GM19193 (cell line): ENCODE data around the gene MPC1L.

Source experiments
- POLR2A ChIP-seq: IDR thresholded peaks from 4 replicates; pipeline ENCODE4 v1.6.1; 2011; ENCODE audit not compliant: insufficient read depth, insufficient read length; ENCODE audit errors: extremely low read depth

MPC1L gene

DNA sequence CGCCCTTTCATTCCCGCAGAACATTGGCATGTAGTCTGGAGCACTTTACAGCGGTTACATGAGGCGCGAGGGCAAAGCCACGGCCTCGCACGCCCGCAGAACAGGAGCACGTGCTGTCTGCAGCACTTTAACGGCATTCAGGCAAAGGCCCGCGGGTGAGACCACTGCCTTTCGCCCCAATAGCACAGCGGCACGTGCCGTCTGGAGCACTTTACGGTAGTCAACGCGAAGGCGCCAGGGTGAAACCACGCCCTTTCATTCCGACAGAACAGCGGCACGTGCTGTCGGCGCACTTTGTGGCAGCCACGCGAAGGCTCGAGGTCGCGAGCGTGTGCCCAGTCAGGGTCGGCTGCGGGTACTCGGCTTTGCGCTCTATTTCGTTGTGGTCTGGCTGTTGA, at the start of gene MPC1L:
MPC1L (plus strand) TSS at position 290 of the 398 bp plus-strand sequence. CDS start 138 bp downstream, outside the sequence.
- TF ChIP-seq POLR2A, result no peak

DNA sequence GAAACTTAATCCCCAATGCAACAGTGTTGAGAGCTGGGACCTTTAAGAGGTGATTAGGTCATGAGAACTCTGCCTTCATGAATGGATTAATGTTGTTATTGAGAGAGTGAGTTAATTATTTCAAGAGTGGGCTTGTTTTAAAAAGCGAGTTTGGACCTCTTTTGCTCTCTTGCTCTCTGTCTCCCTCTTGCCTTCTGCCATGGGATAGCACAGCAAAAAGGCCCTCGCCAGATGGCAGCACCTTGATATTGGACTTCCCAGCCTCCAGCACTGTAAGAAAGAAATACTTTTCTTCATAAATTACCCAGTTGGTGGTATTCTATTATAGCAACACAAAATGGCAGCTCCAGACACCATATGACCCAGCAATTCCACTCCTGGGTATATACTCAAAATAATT, 49.5 kb upstream of the MPC1L start:
- TF ChIP-seq POLR2A, result no peak

DNA sequence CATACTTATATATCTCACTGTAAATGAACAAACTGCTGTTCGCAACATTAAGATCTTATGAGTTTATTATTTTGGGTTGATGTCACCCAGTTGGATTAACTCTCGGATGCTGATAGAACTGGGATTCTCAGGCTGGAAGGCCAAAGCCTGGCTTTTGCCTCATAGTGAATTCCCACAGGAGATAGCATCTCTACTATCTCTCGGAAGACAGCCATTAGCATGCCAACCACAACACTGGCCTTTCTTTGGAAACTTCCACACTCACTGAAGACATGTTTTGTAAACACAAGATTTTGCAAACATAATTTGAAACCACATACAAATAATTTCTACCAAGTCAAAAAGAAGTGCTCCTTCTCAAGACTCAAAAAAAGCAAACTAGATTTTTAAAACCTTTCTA, 46.9 kb upstream of the MPC1L start:
- TF ChIP-seq POLR2A, result no peak

GRCh38 chrX:40578039-40578695, 45.1 kb upstream of the MPC1L start:
- no peak for TF ChIP-seq POLR2A

GRCh38 chrX:40579141-40579540, 44.1 kb upstream of the MPC1L start:
- no peak for TF ChIP-seq POLR2A

GRCh38 chrX:40579900-40580536, 43.2 kb upstream of the MPC1L start:
- no peak for TF ChIP-seq POLR2A

DNA sequence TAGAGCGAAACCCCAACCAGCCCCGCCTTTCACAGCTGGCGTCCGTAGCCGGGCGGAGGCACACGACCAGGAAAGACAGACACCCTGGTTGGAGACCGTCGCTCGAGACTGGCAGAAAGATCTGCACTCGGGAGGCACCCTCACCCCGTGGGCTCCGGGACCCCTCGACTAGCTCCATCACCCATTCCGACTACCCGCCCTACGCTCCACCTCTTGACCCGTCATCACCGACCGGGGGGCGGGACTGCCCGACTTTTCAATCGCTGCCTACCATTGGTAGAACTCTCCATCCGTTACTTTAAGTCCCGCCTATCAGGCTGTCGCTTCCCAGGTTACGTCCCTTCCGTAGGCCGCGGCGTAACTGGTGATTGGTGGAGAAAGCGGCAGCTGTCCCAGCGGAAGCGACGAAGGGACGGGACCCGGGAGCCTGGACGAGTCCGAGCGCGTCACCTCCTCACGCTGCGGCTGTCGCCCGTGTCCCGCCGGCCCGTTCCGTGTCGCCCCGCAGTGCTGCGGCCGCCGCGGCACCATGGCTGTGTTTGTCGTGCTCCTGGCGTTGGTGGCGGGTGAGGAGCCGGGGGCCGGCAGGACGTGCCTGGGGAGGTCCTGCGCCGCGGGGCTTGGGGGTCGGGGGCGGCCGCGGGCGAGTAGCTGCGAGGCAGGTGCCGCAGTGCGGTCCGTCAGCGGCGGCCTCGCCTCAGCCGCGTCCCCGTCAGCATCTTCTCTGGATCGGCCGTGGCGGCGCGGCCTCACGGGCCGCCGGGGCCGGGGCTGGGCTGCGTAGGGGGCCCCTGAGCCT, 42.5 kb upstream of the MPC1L start, which contains the start of gene ATP6AP2:
ATP6AP2 (plus strand) TSS at position 434 of the 799 bp plus-strand sequence; CDS start at position 530, 96 bp downstream.
- peak; percentile 77 for TF ChIP-seq POLR2A

- no peak for TF ChIP-seq POLR2A
Measured at GRCh38 chrX:40581336-40581920, 41.8 kb upstream of the MPC1L start.

- TF ChIP-seq POLR2A, result no peak
Measured at GRCh38 chrX:40582811-40583210, 40.4 kb upstream of the MPC1L start.

DNA sequence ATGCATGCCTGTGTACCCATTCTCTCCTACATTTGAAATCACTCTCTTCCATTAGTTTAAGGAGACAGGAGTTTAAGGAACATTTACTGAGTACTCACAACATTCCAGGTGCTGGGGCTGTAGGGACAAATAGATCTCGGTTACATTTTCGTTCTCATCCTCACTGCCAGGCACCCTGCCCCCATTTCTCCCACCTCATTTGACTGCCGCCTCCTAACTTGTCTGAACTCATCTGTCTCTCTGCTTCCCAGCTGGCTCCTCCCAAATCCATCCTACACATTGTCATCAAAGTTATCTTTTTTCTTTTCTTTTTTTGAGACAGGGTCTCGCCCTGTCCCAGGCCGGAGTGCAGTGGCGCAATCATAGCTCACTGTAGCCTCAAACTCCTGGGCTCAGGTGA, 19.8 kb upstream of the MPC1L start:
- no peak for TF ChIP-seq POLR2A

DNA sequence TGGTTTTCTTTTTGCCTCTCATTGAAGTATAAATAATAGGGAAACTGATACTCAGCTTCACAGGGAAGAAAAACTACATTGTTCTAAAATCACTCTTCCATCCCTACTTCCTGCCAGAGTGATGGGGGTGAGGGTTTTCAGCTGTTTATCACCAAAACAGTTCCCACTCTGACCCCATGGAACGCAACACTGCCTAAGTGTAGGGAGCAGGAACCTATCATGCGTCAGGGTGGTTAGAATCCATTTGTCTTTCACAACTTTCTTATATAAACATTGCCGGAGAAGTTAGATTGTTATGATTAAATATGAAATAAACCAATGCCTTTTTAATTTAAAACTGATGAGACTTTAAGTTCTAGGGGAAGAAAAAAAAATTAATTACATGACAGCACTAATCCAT, 15.8 kb upstream of the MPC1L start:
- no peak for TF ChIP-seq POLR2A

GRCh38 chrX:40612511-40612910, 10.7 kb upstream of the MPC1L start:
- TF ChIP-seq POLR2A, result no peak

DNA sequence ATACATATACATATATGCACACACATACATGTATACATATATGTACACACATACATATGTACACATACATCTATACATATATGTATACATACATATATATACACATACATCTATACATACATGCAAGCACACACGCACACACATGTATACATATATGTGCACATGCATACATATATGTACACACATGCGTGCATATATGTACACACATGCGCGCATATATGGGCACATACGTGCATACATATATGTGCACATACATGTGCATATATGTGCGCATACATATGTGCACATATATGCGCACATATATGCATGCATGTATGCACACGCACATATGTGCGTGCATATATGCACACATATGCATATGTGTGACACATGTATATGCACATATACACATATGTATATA, 7.3 kb upstream of the MPC1L start:
- TF ChIP-seq POLR2A, result no peak

DNA sequence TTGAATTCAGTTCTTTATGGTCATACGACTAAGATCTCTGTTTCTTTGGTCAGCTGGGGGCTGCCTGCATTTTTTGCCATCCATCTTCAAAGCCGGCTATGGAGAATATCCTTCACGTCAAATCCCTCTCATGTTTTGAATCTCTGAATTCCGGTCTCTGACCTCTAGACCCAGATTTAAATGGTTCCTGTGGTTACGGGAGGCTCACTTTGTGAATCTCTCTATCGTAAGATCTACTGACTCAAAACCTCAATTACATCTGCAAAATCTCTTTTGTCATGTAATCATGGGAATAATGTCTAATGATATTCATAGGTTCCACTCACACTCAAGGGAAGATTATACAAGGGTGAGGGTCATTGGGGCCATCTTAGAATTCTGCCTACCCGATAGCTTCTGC, 5.7 kb upstream of the MPC1L start:
- no peak for TF ChIP-seq POLR2A

- TF ChIP-seq POLR2A, result no peak
Measured at GRCh38 chrX:40622479-40623138, 619 bp upstream of the MPC1L start.
